Loucy (cell line): ENCODE measurements around the gene DNAI1.

ENCODE experiments used
- EZH2phosphoT487 ChIP-seq: fragments of 200-600 bp; IDR thresholded peaks from 2 replicates; pipeline ENCODE4 v1.6.1; 2018; ENCODE audit warnings: antibody characterized with exemption, mild to moderate bottlenecking, moderate library complexity, borderline replicate concordance
- TF ChIP-seq, protein P1 (sequence below): fragments of 200-600 bp; sonication (generic); conservative IDR thresholded peaks from 2 replicates; pipeline ENCODE4 v1.5.1; 2014; ENCODE audit warnings: mild to moderate bottlenecking, antibody characterized with exemption, low read length

DNA sequence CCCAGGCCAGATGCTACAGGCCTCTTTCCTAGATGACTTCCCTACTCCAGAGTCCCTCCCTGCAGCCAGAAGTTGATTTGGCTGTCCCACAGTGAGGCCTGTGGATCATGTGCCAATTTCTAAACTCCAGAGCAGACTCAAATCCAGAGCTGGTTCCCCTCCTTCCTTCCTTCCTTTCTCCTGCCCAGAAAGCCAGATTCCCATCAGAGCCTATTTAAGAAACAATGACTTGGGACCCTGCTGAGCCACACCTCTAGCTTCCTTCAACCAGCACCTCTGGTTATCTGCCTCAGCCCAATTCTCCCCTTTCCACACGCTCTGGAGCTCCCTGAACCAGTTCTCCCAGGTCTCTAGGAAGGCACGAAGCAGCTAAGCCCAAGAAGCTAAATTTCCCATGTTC lies 7.5 kb upstream of the DNAI1 start:
- TF ChIP-seq, protein P1, sequence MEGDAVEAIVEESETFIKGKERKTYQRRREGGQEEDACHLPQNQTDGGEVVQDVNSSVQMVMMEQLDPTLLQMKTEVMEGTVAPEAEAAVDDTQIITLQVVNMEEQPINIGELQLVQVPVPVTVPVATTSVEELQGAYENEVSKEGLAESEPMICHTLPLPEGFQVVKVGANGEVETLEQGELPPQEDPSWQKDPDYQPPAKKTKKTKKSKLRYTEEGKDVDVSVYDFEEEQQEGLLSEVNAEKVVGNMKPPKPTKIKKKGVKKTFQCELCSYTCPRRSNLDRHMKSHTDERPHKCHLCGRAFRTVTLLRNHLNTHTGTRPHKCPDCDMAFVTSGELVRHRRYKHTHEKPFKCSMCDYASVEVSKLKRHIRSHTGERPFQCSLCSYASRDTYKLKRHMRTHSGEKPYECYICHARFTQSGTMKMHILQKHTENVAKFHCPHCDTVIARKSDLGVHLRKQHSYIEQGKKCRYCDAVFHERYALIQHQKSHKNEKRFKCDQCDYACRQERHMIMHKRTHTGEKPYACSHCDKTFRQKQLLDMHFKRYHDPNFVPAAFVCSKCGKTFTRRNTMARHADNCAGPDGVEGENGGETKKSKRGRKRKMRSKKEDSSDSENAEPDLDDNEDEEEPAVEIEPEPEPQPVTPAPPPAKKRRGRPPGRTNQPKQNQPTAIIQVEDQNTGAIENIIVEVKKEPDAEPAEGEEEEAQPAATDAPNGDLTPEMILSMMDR: no peak
- no peak for TF ChIP-seq EZH2phosphoT487
